Neural cell (in vitro differentiated cells): ENCODE results near the gene CSTB. TPM values are rescaled to one million over a fixed set of nuclear protein-coding genes. Genes with fewer than 3 reads are reported as not detected.

Source experiments
- H2AFZ ChIP-seq: fragments of 200-600, 300-800 bp; sonication (generic), shearing (Covaris generic); 2 replicates; pipeline ENCODE4 v1.6.0; 2014; ENCODE audit warnings: low read depth, mild to moderate bottlenecking, antibody characterized with exemption, low read length, moderate library complexity
- H3F3A ChIP-seq: fragments of 200-600 bp; shearing (Covaris generic); 2 replicates; pipeline ENCODE4 v1.6.1; 2016; ENCODE audit warnings: mild to moderate bottlenecking, moderate library complexity, mixed read lengths, antibody characterized with exemption, low read length; ENCODE audit not compliant: insufficient read depth, poor library complexity, severe bottlenecking
- H3K27ac ChIP-seq: fragments of 200-600, 300-800 bp; sonication (generic), shearing (Covaris generic); 2 replicates; pipeline ENCODE4 v1.5.1; 2014; ENCODE audit warnings: mild to moderate bottlenecking, low read length, moderate library complexity
- H3K27me3 ChIP-seq: fragments of 300-800, 200-600 bp; sonication (generic), shearing (Covaris generic); 2 replicates; pipeline ENCODE4 v1.6.0; 2014; ENCODE audit warnings: mild to moderate bottlenecking, low read depth, low read length, moderate library complexity; ENCODE audit not compliant: insufficient read depth
- H3K36me3 ChIP-seq: fragments of 300-800, 200-600 bp; sonication (generic), shearing (Covaris generic); 2 replicates; pipeline ENCODE4 v1.5.1; 2014; ENCODE audit warnings: mild to moderate bottlenecking, antibody characterized with exemption, low read length, moderate library complexity; ENCODE audit not compliant: insufficient read depth
- H3K4me2 ChIP-seq: fragments of 300-800, 200-600 bp; sonication (generic), shearing (Covaris generic); 2 replicates; pipeline ENCODE4 v1.6.0; 2014; ENCODE audit warnings: mild to moderate bottlenecking, low read length
- H3K4me3 ChIP-seq: fragments of 300-800, 200-600 bp; sonication (generic), shearing (Covaris generic); 2 replicates; pipeline ENCODE4 v1.5.1; 2014; ENCODE audit warnings: mild to moderate bottlenecking, low read length, moderate library complexity
- H3K79me2 ChIP-seq: fragments of 200-600 bp; shearing (Covaris generic); replicated peaks from 2 replicates; pipeline ENCODE4 v1.6.0; 2014; ENCODE audit warnings: mild to moderate bottlenecking, low read length, moderate library complexity; ENCODE audit not compliant: insufficient read depth
- H3K9ac ChIP-seq: fragments of 300-800, 200-600 bp; sonication (generic), shearing (Covaris generic); 2 replicates; pipeline ENCODE4 v1.6.1; 2016; ENCODE audit warnings: mild to moderate bottlenecking, low read length, mixed read lengths
- H3K9me2 ChIP-seq: fragments of 200-600 bp; shearing (Covaris generic); 2 replicates; pipeline ENCODE4 v1.6.1; 2016; ENCODE audit warnings: mild to moderate bottlenecking, low read length, mixed read lengths; ENCODE audit not compliant: insufficient read depth
- H3K9me3 ChIP-seq: fragments of 200-600, 300-800 bp; sonication (generic), shearing (Covaris generic); 2 replicates; pipeline ENCODE4 v1.6.1; 2016; ENCODE audit warnings: mild to moderate bottlenecking, mixed run types, low read length, moderate library complexity, mixed read lengths
- H4K20me1 ChIP-seq: fragments of 200-600 bp; shearing (Covaris generic); 2 replicates; pipeline ENCODE4 v1.6.1; 2016; ENCODE audit warnings: mild to moderate bottlenecking, mixed run types; ENCODE audit not compliant: insufficient read depth
- CTCF ChIP-seq: fragments of 450-650 bp; IDR thresholded peaks from 2 replicates; pipeline ENCODE4 v1.5.1; 2014; ENCODE audit warnings: antibody characterized with exemption, mild to moderate bottlenecking, moderate library complexity; ENCODE audit not compliant: poor library complexity, severe bottlenecking
- EP300 ChIP-seq: fragments of 450-650 bp; conservative IDR thresholded peaks from 2 replicates; pipeline ENCODE4 v1.6.1; 2014; ENCODE audit warnings: antibody characterized with exemption, mild to moderate bottlenecking, moderate library complexity; ENCODE audit not compliant: poor library complexity, severe bottlenecking
- EZH2 ChIP-seq: fragments of 200-600, 300-800 bp; shearing (Covaris generic), sonication (generic); IDR thresholded peaks from 2 replicates; pipeline ENCODE4 v1.6.1; 2014; ENCODE audit warnings: antibody characterized with exemption, low read length, borderline replicate concordance, mild to moderate bottlenecking; ENCODE audit not compliant: insufficient read depth, poor library complexity, severe bottlenecking
- MXI1 ChIP-seq: fragments of 450-650 bp; conservative IDR thresholded peaks from 2 replicates; pipeline ENCODE4 v1.6.1; 2014; ENCODE audit warnings: antibody characterized with exemption, mild to moderate bottlenecking; ENCODE audit not compliant: poor library complexity, severe bottlenecking
- POLR2AphosphoS5 ChIP-seq: IDR thresholded peaks from 2 replicates; pipeline ENCODE4 v1.6.1; 2012
- RAD21 ChIP-seq: fragments of 450-650 bp; conservative IDR thresholded peaks from 2 replicates; pipeline ENCODE4 v1.6.1; 2014; ENCODE audit warnings: antibody characterized with exemption, mild to moderate bottlenecking, moderate library complexity
- REST ChIP-seq: IDR thresholded peaks from 2 replicates; pipeline ENCODE4 v1.6.1; 2012; ENCODE audit warnings: borderline replicate concordance
- SMC3 ChIP-seq: fragments of 450-650 bp; conservative IDR thresholded peaks from 2 replicates; pipeline ENCODE4 v1.6.1; 2014; ENCODE audit warnings: antibody characterized with exemption, mild to moderate bottlenecking, moderate library complexity; ENCODE audit not compliant: poor library complexity
- polyA plus RNA-seq: library from polyadenylated mRNA; depleted of rRNA; stranded (reverse); fragments of >200 nt; gene quantifications from 2 replicates; pipeline ENCODE4 v1.2.3, GENCODE V29; 2014

The CSTB gene
- polyA plus RNA-seq, 1 donor from 2014 or later: 9.7 TPM

- Histone ChIP-seq H3K9me2 (no peaks in the 10 kb centered on the region), H4K20me1 (no peaks in the 10 kb centered on the region), H3F3A (no peaks in the 10 kb centered on the region), H3K27ac (no peak overlapping the region), H3K79me2 (no peaks in the 10 kb centered on the region), H3K9ac (no peak overlapping the region), H3K4me2 (no peak overlapping the region), H3K36me3 (no peaks in the 10 kb centered on the region), H3K9me3 (no peaks in the 10 kb centered on the region), H3K27me3 (no peaks in the 10 kb centered on the region), H2AFZ (no peak overlapping the region), H3K4me3 (no peak overlapping the region)
- no peak for TF ChIP-seq EP300
- no peak for TF ChIP-seq MXI1
- no peak for TF ChIP-seq EZH2
- TF ChIP-seq CTCF: no peak
- TF ChIP-seq POLR2AphosphoS5: no peak
- no peak for TF ChIP-seq SMC3
Measured at GRCh38 chr21:43754948-43755781, 20.9 kb downstream of the CSTB start.

- H2AFZ ChIP-seq: no peak overlapping the region
- H3K79me2 ChIP-seq: no peaks in the 10 kb centered on the region
- no peak for TF ChIP-seq RAD21
- no peak for TF ChIP-seq EP300
- TF ChIP-seq EZH2: no peak
- H3K27ac ChIP-seq: no peak overlapping the region
- H3K9me3 ChIP-seq: no peaks in the 10 kb centered on the region
- H4K20me1 ChIP-seq: no peaks in the 10 kb centered on the region
- no peaks in the 10 kb centered on the region for H3K9me2 ChIP-seq
- no peaks in the 10 kb centered on the region for H3K27me3 ChIP-seq
- no peaks in the 10 kb centered on the region for H3K36me3 ChIP-seq
- no peak overlapping the region for H3K9ac ChIP-seq
- H3K4me2 ChIP-seq: no peak overlapping the region
- H3F3A ChIP-seq: no peaks in the 10 kb centered on the region
- no peak overlapping the region for H3K4me3 ChIP-seq
Measured at GRCh38 chr21:43753439-43753799, 22.7 kb downstream of the CSTB start.

GRCh38 chr21:43752758-43753438 is 23.2 kb downstream of the CSTB start:
- Histone ChIP-seq H3K79me2 (no peaks in the 10 kb centered on the region), H3K36me3 (no peaks in the 10 kb centered on the region), H3K9ac (no peak overlapping the region), H3F3A (no peaks in the 10 kb centered on the region), H3K27ac (no peak overlapping the region), H3K9me3 (no peaks in the 10 kb centered on the region), H3K9me2 (no peaks in the 10 kb centered on the region), H3K4me3 (no peak overlapping the region), H4K20me1 (no peaks in the 10 kb centered on the region), H3K27me3 (no peaks in the 10 kb centered on the region), H2AFZ (no peak overlapping the region), H3K4me2 (no peak overlapping the region)
- TF ChIP-seq EP300 (no peak), EZH2 (no peak), REST (no peak), CTCF (no peak)
